Tibial artery (tissue), 4 donors: ENCODE data around the gene TXNDC11.

Experiments
- DNase-seq, 2 donors: peaks; one replicate each; pipeline ENCODE4 v3.0.0-alpha.2; 2019
- H3K27ac ChIP-seq, 2 donors: fragments of 200-600 bp; sonication (generic) in 1 of 2; 1 replicate in 1 of 2; 2 replicates in 1 of 2; pipeline ENCODE4 v1.5.1; 2018 to 2019; ENCODE audit warnings: mild to moderate bottlenecking in 1 of 2
- H3K27me3 ChIP-seq, 2 donors: fragments of 200-600 bp; sonication (generic) in 1 of 2; one replicate each; pipeline versions ENCODE4 v1.5.1 to v1.6.0; 2016 to 2019
- H3K36me3 ChIP-seq, 3 donors: fragments of 200-600 bp; sonication (generic) in 2 of 3; one replicate each; pipeline ENCODE4 v1.5.1; 2016 to 2019; ENCODE audit warnings: mild to moderate bottlenecking in 2 of 3
- H3K4me1 ChIP-seq, 4 donors: fragments of 200-600 bp; sonication (generic) in 2 of 4; 1 replicate in 3 of 4; 2 replicates in 1 of 4; pipeline ENCODE4 v1.5.1; 2016 to 2019
- H3K4me3 ChIP-seq, 2 donors: fragments of 200-600 bp; sonication (generic) in 1 of 2; 1 replicate in 1 of 2; 2 replicates in 1 of 2; pipeline ENCODE4 v1.5.1; 2018 to 2019; ENCODE audit warnings: mild to moderate bottlenecking in 2 of 2
- H3K9me3 ChIP-seq, 3 donors: fragments of 200-600 bp; sonication (generic) in 1 of 3; one replicate each; pipeline ENCODE4 v1.5.1; 2016 to 2019
- CTCF ChIP-seq, 2 experiments: fragments of 200-600 bp in 1 of 2; fragments of 450-650 bp in 1 of 2; IDR thresholded peaks; one replicate each; pipeline ENCODE4 v1.5.1; 2017 to 2019; ENCODE audit warnings: antibody characterized with exemption in 2 of 2, mild to moderate bottlenecking in 1 of 2, moderate library complexity in 1 of 2
- intact Hi-C: fragments of 100-400 bp; cut with DNase I; formaldehyde crosslinking; loops from one replicate; pipeline ENCODE4 v1.15.0; 2023; ENCODE audit warnings: low total_unique reads

TXNDC11 gene

GRCh38 chr16:11640987-11641817 lies 101.5 kb downstream of the TXNDC11 start:
- H3K36me3 ChIP-seq: no peaks in the 10 kb centered on the region
- no peaks in the 10 kb centered on the region for H3K27me3 ChIP-seq
- no peak overlapping the region for H3K4me3 ChIP-seq
- DNase-seq: peak; percentile 54 to 79
- H3K27ac ChIP-seq: peak overlapping the region; percentile 86 to 87
- intact Hi-C loops: loop anchor here (2.0 to 10.0 kb wide), 2 partner anchors 74 to 108 kb away; no protein-coding TSS in a partner anchor
- no peaks in the 10 kb centered on the region for H3K9me3 ChIP-seq
- TF ChIP-seq CTCF (IDR thresholded peaks at IDR 0.05): peak; percentile 82 to 88
- H3K4me1 ChIP-seq: peaks cover 5 to 25% (median 22%) of the 10 kb centered on the region in 4 donors

- intact Hi-C loops: loop anchor here (2.0 to 10.0 kb wide), 3 partner anchors 43 to 107 kb away; no protein-coding TSS in a partner anchor
- H3K27me3 ChIP-seq: no peaks in the 10 kb centered on the region
- no peaks in the 10 kb centered on the region for H3K36me3 ChIP-seq
- no peak overlapping the region for H3K4me3 ChIP-seq
- H3K4me1 ChIP-seq: peaks cover 5 to 25% (median 22%) of the 10 kb centered on the region in 4 donors
- TF ChIP-seq CTCF (IDR thresholded peaks at IDR 0.05): peak in 1 of 2 experiments; percentile 4
- H3K9me3 ChIP-seq: no peaks in the 10 kb centered on the region
- H3K27ac ChIP-seq: peak overlapping the region; percentile 86 to 87
- peak; percentile 91 to 96 for DNase-seq
Observed at GRCh38 chr16:11639925-11640899, 102.4 kb downstream of the TXNDC11 start.

GRCh38 chr16:11639008-11639562 lies 103.6 kb downstream of the TXNDC11 start:
- no peaks in the 10 kb centered on the region for H3K9me3 ChIP-seq
- no peak overlapping the region for H3K4me3 ChIP-seq
- no peak for DNase-seq
- H3K27ac ChIP-seq: peak overlapping the region; percentile 86 to 87
- intact Hi-C loops: loop anchor here (5.0 kb wide), 1 partner anchor 42 kb away; no protein-coding TSS in a partner anchor
- H3K4me1 ChIP-seq: peaks cover 5 to 25% (median 22%) of the 10 kb centered on the region in 4 donors
- H3K36me3 ChIP-seq: no peaks in the 10 kb centered on the region
- no peaks in the 10 kb centered on the region for H3K27me3 ChIP-seq
- no peak for TF ChIP-seq CTCF (IDR thresholded peaks at IDR 0.05)

GRCh38 chr16:11638140-11638539 lies 104.5 kb downstream of the TXNDC11 start:
- no peak for TF ChIP-seq CTCF (IDR thresholded peaks at IDR 0.05)
- Histone ChIP-seq H3K4me1 (peaks cover 5 to 32% (median 24%) of the 10 kb centered on the region in 4 donors), H3K27ac (peak overlapping the region in 1 of 2 donors; percentile 24), H3K9me3 (no peaks in the 10 kb centered on the region), H3K4me3 (no peak overlapping the region), H3K27me3 (no peaks in the 10 kb centered on the region), H3K36me3 (no peaks in the 10 kb centered on the region)
- no peak for DNase-seq
- intact Hi-C loops: loop anchor here (5.0 kb wide), 1 partner anchor 41 kb away; no protein-coding TSS in a partner anchor

GRCh38 chr16:11637320-11637719 lies 105.3 kb downstream of the TXNDC11 start:
- Histone ChIP-seq H3K4me1 (peaks cover 5 to 40% (median 32%) of the 10 kb centered on the region in 4 donors), H3K27me3 (no peaks in the 10 kb centered on the region), H3K27ac (no peak overlapping the region), H3K4me3 (no peak overlapping the region), H3K9me3 (no peaks in the 10 kb centered on the region), H3K36me3 (no peaks in the 10 kb centered on the region)
- intact Hi-C loops: loop anchor here (5.0 kb wide), 1 partner anchor 40 kb away; no protein-coding TSS in a partner anchor
- TF ChIP-seq CTCF (IDR thresholded peaks at IDR 0.05): no peak
- no peak for DNase-seq
